Measurements from ENCODE around the gene TENT4A.

DNA sequence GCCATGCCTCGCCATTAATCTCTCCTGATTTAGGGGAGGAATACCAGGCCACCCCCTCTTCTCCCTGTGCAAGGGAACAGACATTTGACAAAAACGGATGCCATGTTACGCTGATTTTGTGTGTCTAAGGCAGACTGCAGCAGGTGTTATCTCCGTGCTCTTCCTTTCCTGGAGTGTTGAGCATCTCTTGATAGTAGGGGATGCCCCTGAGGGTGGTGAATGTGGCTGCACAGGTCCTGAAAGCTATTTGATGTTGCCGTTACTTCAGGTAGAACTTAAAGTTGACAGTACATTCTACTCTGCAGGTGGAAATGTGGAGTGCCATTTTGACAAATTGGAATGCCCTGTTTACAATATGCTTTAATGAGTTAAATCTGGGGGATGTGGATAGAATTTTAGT, 21.5 kb downstream of the TENT4A start:
- TF ChIP-seq, protein P1, sequence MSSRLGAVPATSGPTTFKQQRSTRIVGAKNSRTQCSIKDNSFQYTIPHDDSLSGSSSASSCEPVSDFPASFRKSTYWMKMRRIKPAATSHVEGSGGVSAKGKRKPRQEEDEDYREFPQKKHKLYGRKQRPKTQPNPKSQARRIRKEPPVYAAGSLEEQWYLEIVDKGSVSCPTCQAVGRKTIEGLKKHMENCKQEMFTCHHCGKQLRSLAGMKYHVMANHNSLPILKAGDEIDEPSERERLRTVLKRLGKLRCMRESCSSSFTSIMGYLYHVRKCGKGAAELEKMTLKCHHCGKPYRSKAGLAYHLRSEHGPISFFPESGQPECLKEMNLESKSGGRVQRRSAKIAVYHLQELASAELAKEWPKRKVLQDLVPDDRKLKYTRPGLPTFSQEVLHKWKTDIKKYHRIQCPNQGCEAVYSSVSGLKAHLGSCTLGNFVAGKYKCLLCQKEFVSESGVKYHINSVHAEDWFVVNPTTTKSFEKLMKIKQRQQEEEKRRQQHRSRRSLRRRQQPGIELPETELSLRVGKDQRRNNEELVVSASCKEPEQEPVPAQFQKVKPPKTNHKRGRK (CRISPR knock-in tag; IDR thresholded peaks at IDR 0.05; ENCODE audit: borderline replicate concordance), result no peak
- TF ChIP-seq MYBL2 (CRISPR knock-in tag; IDR thresholded peaks at IDR 0.05), result no peak
- TF ChIP-seq FOXJ3 (CRISPR knock-in tag; IDR thresholded peaks at IDR 0.05; ENCODE audit: borderline replicate concordance), result no peak
- TF ChIP-seq, protein P2, sequence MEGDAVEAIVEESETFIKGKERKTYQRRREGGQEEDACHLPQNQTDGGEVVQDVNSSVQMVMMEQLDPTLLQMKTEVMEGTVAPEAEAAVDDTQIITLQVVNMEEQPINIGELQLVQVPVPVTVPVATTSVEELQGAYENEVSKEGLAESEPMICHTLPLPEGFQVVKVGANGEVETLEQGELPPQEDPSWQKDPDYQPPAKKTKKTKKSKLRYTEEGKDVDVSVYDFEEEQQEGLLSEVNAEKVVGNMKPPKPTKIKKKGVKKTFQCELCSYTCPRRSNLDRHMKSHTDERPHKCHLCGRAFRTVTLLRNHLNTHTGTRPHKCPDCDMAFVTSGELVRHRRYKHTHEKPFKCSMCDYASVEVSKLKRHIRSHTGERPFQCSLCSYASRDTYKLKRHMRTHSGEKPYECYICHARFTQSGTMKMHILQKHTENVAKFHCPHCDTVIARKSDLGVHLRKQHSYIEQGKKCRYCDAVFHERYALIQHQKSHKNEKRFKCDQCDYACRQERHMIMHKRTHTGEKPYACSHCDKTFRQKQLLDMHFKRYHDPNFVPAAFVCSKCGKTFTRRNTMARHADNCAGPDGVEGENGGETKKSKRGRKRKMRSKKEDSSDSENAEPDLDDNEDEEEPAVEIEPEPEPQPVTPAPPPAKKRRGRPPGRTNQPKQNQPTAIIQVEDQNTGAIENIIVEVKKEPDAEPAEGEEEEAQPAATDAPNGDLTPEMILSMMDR (IDR thresholded peaks at IDR 0.05), result no peak
- TF ChIP-seq SMAD4 (CRISPR knock-in tag; IDR thresholded peaks at IDR 0.05), result no peak
- TF ChIP-seq, protein P3, sequence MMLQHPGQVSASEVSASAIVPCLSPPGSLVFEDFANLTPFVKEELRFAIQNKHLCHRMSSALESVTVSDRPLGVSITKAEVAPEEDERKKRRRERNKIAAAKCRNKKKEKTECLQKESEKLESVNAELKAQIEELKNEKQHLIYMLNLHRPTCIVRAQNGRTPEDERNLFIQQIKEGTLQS (CRISPR knock-in tag; conservative IDR thresholded peaks at IDR 0.05), result no peak
- no peak for TF ChIP-seq ETV6 (CRISPR knock-in tag; IDR thresholded peaks at IDR 0.05)
- TF ChIP-seq NFYB (CRISPR knock-in tag; conservative IDR thresholded peaks at IDR 0.05; ENCODE audit: low read depth), result no peak
- no peak for TF ChIP-seq NR1H2 (CRISPR knock-in tag; IDR thresholded peaks at IDR 0.05)
- TF ChIP-seq, protein P4, sequence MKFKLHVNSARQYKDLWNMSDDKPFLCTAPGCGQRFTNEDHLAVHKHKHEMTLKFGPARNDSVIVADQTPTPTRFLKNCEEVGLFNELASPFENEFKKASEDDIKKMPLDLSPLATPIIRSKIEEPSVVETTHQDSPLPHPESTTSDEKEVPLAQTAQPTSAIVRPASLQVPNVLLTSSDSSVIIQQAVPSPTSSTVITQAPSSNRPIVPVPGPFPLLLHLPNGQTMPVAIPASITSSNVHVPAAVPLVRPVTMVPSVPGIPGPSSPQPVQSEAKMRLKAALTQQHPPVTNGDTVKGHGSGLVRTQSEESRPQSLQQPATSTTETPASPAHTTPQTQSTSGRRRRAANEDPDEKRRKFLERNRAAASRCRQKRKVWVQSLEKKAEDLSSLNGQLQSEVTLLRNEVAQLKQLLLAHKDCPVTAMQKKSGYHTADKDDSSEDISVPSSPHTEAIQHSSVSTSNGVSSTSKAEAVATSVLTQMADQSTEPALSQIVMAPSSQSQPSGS (CRISPR knock-in tag; IDR thresholded peaks at IDR 0.05; ENCODE audit: borderline replicate concordance, low read depth), result no peak
- TF ChIP-seq ZNF317 (CRISPR knock-in tag; IDR thresholded peaks at IDR 0.05; ENCODE audit: borderline replicate concordance, low read depth), result no peak

Data from WTC11 (cell line).